Erythroblast (primary cell): ENCODE results near the gene CBFA2T2.

ENCODE experiments used
- GATA1 ChIP-seq: IDR thresholded peaks from 2 replicates; pipeline ENCODE4 v1.6.1; 2011; ENCODE audit warnings: low read depth, mild to moderate bottlenecking, control low read depth, low read length, moderate library complexity
- POLR2A ChIP-seq: IDR thresholded peaks from 2 replicates; pipeline ENCODE4 v1.6.1; 2011; ENCODE audit warnings: mild to moderate bottlenecking, low read length

- TF ChIP-seq POLR2A (no peak), GATA1 (no peak)
Measured at GRCh38 chr20:33532753-33533459, 43.0 kb downstream of the CBFA2T2 start.
